HepG2 (cell line): ENCODE measurements around the gene MTA3. TPM values are rescaled to one million over a fixed set of nuclear protein-coding genes. Genes with fewer than 3 reads are reported as not detected.
A peak's percentile ranks its signal among the peaks of the same experiment; 100 is the strongest.
"Not testable (repeated sequence)": the region's sequence is repeated elsewhere in the genome, so short reads cannot be mapped to it uniquely, and the experiment has no call there.

Experiments used
- BCL6 ChIP-seq: IDR thresholded peaks from 2 replicates; pipeline ENCODE4 v1.6.1; 2016; ENCODE audit warnings: missing genetic modification reagents, missing compliant biosample characterization
- FOXP4 ChIP-seq: sonication (generic); formaldehyde crosslinking; IDR thresholded peaks from 2 replicates; pipeline ENCODE4 v1.4.0; 2020; ENCODE audit warnings: missing genetic modification reagents
- NR2F6 ChIP-seq, 2 experiments: IDR thresholded peaks; 2 replicates each; pipeline ENCODE4 v1.6.1; 2016; ENCODE audit warnings: antibody characterized with exemption in 1 of 2, mild to moderate bottlenecking in 1 of 2
- RARA ChIP-seq: IDR thresholded peaks from 2 replicates; pipeline ENCODE4 v1.6.1; 2016; ENCODE audit warnings: missing genetic modification reagents, missing compliant biosample characterization
- SOX6 ChIP-seq, 2 experiments: fragments of 450-650 bp in 1 of 2; sonication (generic) in 1 of 2; formaldehyde crosslinking in 1 of 2; IDR thresholded peaks; 2 replicates each; pipeline versions ENCODE4 v1.4.0 to v1.6.1; 2017 to 2020; ENCODE audit warnings: antibody characterized with exemption in 1 of 2, mild to moderate bottlenecking in 1 of 2, missing genetic modification reagents in 1 of 2
- ZBTB40 ChIP-seq, 2 experiments: fragments of 450-650 bp in 1 of 2; sonication (generic) in 1 of 2; formaldehyde crosslinking in 1 of 2; IDR thresholded peaks; 2 replicates each; pipeline versions ENCODE4 v1.6.1 to v1.8.0; 2016 to 2022; ENCODE audit warnings: antibody characterized with exemption in 1 of 2, mild to moderate bottlenecking in 1 of 2, missing genetic modification reagents in 1 of 2
- ZNF652 ChIP-seq: IDR thresholded peaks from 2 replicates; pipeline ENCODE4 v1.6.1; 2016; ENCODE audit warnings: low read depth, borderline replicate concordance
- ZNF687 ChIP-seq: sonication (generic); formaldehyde crosslinking; IDR thresholded peaks from 2 replicates; pipeline ENCODE4 v1.5.1; 2020; ENCODE audit warnings: mild to moderate bottlenecking, missing genetic modification reagents, moderate library complexity
- polyA plus RNA-seq, 8 experiments: library from polyadenylated mRNA; depleted of rRNA in 3 of 8; stranded (reverse) in 7 of 8; unstranded in 1 of 8; fragments of >200 nt; fragmentation: Illumina TruSeq in 4 of 8; extraction: Trizol in 4 of 8; gene quantifications; 2 replicates each; pipeline versions ENCODE4 v1.2.1 to v1.2.3, GENCODE V29; 2011 to 2016; ENCODE audit warnings: low read depth in 4 of 8, missing spikeins in 1 of 8, mixed read lengths in 1 of 8; ENCODE audit not compliant: insufficient read depth in 1 of 8
- total RNA-seq, 5 experiments: library from RNA; depleted of rRNA; stranded (reverse); fragments of >200 nt; fragmentation: Illumina TruSeq; extraction: Trizol; gene quantifications; 2 replicates each; pipeline ENCODE4 v1.2.3, GENCODE V29; 2016; ENCODE audit warnings: low read depth in 1 of 5

Gene MTA3
- total and polyA plus RNA-seq, 2 of the 13 experiments (the other 11 are each of a cell fraction or from before 2014, with no cell fraction given): 48.8 to 77.8 TPM

- TF ChIP-seq ZBTB40 (IDR thresholded peaks at IDR 0.05) (peak; percentile 60), SOX6 (CRISPR knock-in tag; IDR thresholded peaks at IDR 0.05) (peak; percentile 11; the same call in 1 of the 2 replicates), ZNF652 (CRISPR knock-in tag) (0 out of 2 replicates have a peak, but pooled peaks have one; percentile 39), BCL6 (CRISPR knock-in tag) (peak; percentile 90), FOXP4 (CRISPR knock-in tag) (peak; percentile 29; the same call in 1 of the 2 replicates), ZNF687 (CRISPR knock-in tag) (0 out of 2 replicates have a peak, but pooled peaks have one; percentile 1), RARA (peak; percentile 45), NR2F6 (IDR thresholded peaks at IDR 0.05) (0 out of 2 replicates have a peak, but pooled peaks have one; percentile 8)
- not testable (repeated sequence) for TF ChIP-seq ZBTB40 (CRISPR knock-in tag; IDR thresholded peaks at IDR 0.05); SOX6 (IDR thresholded peaks at IDR 0.05); NR2F6 (CRISPR knock-in tag; IDR thresholded peaks at IDR 0.05)
Observed at GRCh38 chr2:42604341-42604867, 36.0 kb downstream of the MTA3 start (continued).
